CD4-positive, alpha-beta T cell treated with Interleukin-2 at 100 ng/mL for 4 hours (primary cell): ENCODE results near the gene TRPM4.
"Not testable (repeated sequence)": the region's sequence is repeated elsewhere in the genome, so short reads cannot be mapped to it uniquely, and the experiment has no call there.

Source experiments
- DNase-seq: peaks from one replicate; pipeline ENCODE4 v3.0.0-alpha.2; 2020; ENCODE audit warnings: low spot score

Gene TRPM4

GRCh38 chr19:49127225-49127624, 30.4 kb upstream of the TRPM4 start:
- DNase-seq, result not testable (repeated sequence)

GRCh38 chr19:49127674-49128544, 29.7 kb upstream of the TRPM4 start:
- peak; percentile 95 for DNase-seq

GRCh38 chr19:49128545-49129237, 28.9 kb upstream of the TRPM4 start:
- no peak for DNase-seq

- DNase-seq, result no peak
These were observed 28.4 kb upstream of the TRPM4 start for GRCh38 chr19:49129238-49129583.

- DNase-seq, result no peak
These were observed 27.3 kb upstream of the TRPM4 start for GRCh38 chr19:49130325-49130724.

GRCh38 chr19:49132974-49133609, 24.5 kb upstream of the TRPM4 start:
- DNase-seq, result no peak

GRCh38 chr19:49133621-49134454, 23.8 kb upstream of the TRPM4 start:
- DNase-seq, result peak; percentile 34

- DNase-seq, result no peak
These were observed 21.9 kb upstream of the TRPM4 start for GRCh38 chr19:49135686-49136085.

GRCh38 chr19:49136771-49137171, 20.8 kb upstream of the TRPM4 start:
- DNase-seq, result no peak

- no peak for DNase-seq
These were observed 16.6 kb upstream of the TRPM4 start for GRCh38 chr19:49140951-49141350.

- DNase-seq, result no peak
These were observed 16.2 kb upstream of the TRPM4 start for GRCh38 chr19:49141352-49141751.

GRCh38 chr19:49142866-49143335, 14.7 kb upstream of the TRPM4 start:
- DNase-seq, result peak; percentile 47

GRCh38 chr19:49145573-49146407, 11.8 kb upstream of the TRPM4 start:
- DNase-seq, result peak; percentile 73

- not testable (repeated sequence) for DNase-seq
These were observed 11.2 kb upstream of the TRPM4 start for GRCh38 chr19:49146408-49146770.

GRCh38 chr19:49148044-49148682, 9.4 kb upstream of the TRPM4 start:
- DNase-seq, result no peak

GRCh38 chr19:49148784-49149651, 8.6 kb upstream of the TRPM4 start:
- peak; percentile 73 for DNase-seq

- no peak for DNase-seq
These were observed 7.9 kb upstream of the TRPM4 start for GRCh38 chr19:49149652-49150105.

- DNase-seq, result peak; percentile 28
These were observed 7.3 kb upstream of the TRPM4 start for GRCh38 chr19:49150106-49150943.

GRCh38 chr19:49150944-49151243, 6.7 kb upstream of the TRPM4 start:
- no peak for DNase-seq
